COR-L47 (cell line): ENCODE measurements around the gene RTP5.

Source experiments
- DNase-seq: peaks from one replicate; lab custom pipeline; 2025; lab: John Stamatoyannopoulos, UW

Gene RTP5

DNA sequence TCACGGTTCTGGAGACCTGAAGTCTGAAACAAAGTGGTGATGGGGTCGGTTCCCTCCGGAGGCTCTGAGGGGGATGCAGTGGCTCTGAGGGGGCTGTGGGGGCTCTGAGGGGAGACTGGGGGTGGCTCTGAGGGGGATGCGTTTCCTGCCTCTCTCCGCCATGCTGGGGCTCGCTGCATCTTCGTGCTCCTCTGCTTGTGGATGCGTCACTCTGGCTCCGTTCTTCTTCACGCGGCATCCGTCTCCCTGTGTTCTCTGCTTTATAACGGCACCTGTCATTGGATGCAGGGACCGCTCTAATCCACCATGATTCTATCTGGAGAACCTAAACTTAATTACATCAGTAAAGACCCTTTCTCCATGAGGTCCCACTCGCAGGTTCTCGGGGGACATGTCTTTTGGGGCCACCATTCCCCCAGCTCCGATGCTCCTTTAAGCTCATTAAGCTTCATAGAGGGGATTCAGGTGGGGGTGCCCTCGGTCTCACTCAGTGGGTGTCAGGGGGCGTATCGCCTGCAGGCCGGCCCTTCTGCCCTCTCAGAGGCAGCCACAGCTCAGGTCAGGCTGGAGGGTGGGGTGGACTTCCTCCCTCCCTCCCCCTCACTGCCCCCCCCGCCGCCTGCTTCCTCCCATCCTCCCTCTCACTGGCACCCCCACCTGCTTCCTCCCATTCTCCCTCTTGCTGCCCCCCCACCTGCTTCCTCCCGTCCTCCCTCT lies 18.4 kb downstream of the RTP5 start:
- no peak for DNase-seq

GRCh38 chr2:241888641-241889040 lies 19.1 kb downstream of the RTP5 start:
- DNase-seq, result no peak

- no peak for DNase-seq
Measured at GRCh38 chr2:241890524-241891235, 21.2 kb downstream of the RTP5 start.

- DNase-seq, result no peak
Measured at GRCh38 chr2:241891315-241891987, 21.9 kb downstream of the RTP5 start.

DNA sequence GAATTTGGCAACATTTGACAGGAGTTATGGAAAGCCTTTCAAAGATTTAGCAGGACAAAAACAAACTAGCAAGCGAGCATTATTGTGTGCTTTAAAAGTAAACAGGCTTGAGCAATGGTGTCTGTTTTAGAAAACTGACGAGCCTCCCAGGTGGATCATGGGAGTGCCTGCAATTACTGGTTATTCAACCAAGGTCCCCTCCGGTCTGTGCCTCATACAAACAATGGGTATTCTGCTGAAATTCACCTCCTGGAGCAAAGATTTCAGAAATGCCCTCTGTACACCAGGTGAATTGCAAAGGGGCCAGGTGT lies 22.4 kb downstream of the RTP5 start:
- DNase-seq, result peak; percentile 25

DNA sequence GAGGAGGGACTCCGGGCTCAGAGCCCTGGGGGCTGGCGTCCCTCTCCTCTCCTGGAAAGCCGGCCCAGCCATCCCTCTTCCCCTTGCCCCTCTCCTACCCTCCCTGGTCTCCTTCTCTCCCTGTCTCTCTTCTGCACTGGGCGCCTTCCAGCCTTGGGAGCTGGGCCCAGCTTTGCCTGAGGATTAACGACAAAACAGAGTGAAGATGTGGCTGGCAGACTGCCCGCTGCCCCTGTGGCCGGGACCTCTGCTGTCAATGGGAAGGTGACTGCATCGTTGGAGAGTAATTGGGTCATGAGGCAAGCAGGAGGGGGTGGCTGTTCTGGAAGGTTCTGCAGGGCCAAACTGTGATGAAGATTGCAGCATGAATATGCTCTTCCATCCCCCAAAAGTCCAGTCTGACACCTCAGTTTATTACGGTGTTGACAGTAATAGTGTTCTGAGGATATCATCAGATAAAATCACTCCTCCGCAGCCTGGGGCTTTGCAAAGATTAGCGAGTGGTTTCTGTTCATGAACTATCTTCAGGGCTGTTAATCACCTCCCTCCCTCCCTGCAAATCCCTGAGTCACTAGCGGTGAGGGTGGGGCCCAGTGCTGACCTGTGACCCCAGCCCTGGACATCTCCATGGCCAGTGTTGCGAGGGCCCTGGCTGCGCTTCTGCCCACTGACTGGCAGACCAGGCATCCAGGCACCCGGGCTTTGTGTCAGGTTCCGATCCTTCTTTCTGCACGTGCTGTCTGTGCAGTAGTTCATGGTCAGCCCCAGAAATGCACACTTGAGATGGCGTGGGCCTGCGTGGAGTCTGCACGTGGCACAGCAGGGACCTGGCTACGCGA lies 23.0 kb downstream of the RTP5 start:
- peak; percentile 16 for DNase-seq

- no peak for DNase-seq
Measured at GRCh38 chr2:241893265-241893664, 23.7 kb downstream of the RTP5 start.

GRCh38 chr2:241894056-241894641 lies 24.6 kb downstream of the RTP5 start:
- no peak for DNase-seq

DNA sequence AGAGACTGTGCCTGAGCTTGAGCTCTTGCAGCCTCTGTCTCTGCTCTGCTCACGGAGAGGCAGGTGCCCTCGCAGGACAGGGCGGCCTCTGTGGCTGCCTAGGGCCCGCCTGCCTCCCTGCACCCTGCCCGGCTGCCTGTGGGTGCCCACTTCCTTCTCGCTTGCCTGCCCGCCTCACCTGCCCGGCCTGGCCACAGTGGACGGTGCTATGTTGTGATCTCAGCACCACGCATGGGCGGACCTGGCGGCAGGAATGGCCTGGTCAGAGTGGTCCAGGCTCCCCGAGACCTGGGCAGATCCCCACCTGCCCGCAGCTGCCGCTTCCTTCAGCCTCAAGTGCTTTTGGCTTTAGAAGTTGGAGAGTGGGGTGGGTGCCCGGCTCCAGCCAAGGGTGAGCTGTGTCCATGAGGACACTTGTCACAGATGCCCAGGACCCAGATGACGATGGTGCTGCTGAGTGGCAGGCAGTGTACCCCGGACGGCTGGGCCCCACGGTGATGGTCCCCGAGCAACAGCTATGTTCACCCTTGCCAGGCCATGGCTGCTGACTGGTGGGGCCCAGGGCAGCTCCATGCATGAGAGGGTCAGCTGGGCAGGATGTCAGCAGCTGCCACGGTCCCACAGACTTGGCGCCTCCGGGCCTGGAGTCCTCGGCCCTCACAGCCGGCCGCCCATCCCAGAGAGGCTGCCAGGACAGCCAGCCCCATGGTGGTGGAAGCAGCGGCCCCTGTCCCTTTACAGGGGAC lies 25.3 kb downstream of the RTP5 start:
- DNase-seq, result no peak

DNA sequence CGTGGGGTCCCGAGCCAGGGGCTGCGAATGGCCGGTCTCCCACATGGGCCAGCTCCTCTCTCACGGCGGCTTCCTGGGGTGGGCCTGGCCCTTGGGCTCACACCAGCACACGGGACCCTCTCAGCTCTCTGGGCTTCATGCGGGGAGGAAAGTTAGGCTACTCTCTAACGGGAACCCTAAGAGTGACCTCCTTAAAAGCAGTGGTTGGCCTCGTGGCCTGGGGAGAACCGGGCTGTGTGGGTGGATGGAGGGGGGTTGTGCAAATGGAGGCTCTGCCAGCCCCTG lies 25.8 kb downstream of the RTP5 start:
- no peak for DNase-seq

GRCh38 chr2:241895712-241896641 lies 26.4 kb downstream of the RTP5 start:
- no peak for DNase-seq

DNA sequence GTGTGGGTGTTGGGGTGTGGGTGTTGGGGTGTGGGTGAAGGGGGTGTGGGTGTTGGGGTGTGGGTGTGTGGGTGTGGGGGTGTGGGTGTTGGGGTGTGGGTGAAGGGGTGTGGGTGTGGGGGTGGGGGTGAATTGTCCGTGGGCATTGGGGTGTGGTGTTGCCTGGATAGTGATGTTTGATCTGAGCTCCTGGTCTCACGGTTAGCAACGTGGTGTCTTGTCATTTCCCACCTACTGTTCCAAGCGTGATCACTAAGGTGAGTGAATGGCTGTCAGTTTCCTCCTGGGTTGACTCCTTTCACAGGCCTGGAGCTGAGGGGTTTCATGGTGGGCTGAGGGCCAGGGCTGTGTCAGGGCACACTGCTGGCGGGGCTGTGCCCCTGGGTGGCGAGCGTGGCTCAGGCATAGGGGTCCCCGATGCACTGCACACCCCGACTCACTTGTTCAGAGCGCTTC lies 27.2 kb downstream of the RTP5 start:
- no peak for DNase-seq

- DNase-seq, result no peak
Measured at GRCh38 chr2:241897231-241897916, 27.8 kb downstream of the RTP5 start.

DNA sequence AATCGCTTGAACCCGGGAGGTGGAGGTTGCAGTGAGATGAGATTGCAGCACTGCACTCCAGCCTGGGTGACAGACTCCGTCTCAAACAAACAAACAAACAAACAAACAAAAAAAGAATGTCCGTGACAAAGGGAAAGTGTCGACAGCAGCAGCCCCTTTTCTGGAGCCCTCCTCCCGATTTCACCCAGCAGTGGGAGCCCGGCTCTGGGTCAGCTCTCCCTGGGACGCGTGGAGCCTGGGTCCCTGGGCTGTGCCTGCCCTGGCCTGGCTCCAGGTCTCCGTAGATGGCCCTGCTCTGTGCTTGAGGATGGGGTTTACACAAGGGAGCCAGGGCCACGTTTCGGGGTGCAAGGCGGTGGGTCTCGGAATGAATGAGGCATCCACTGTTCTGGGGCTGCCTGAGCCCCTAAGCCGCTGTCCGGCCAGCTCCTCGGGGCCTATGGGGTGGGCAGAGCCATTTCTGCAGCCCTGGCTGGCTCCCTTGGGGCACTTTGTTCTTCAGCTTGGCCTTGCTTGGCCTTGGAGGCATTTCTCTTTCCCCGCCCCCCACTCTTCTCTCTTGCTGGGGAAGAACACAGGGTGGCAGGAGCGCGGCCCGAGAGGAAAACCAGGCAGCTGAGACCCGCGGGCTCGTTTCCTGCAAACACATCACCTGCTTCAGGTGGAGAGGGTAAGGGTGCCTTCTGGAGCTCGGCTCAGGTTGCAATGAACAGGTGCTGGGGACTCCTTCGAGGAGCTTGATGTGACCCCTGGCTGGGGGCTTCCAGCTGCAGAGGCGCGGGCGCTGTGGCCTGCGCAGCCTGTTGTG lies 29.1 kb downstream of the RTP5 start:
- DNase-seq, result no peak

GRCh38 chr2:241900251-241901017 lies 30.9 kb downstream of the RTP5 start:
- DNase-seq, result no peak

DNA sequence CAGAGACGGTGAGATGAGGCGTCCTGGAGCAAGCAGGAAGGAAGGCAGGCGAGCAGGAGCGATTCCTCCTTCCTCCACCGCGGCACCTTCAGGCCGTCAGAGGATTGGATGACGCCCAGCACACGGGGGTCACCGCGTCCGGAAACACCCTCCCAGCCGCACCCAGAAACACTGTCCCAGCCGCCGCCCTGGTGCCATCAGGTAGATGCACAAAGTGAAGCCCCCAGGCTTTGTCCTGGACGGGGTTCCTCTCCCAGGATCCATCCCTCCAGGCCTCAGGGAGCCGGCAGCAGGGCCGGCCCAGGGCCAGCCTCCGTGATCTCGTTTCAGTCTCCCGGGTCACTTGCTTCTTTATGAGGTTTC lies 31.5 kb downstream of the RTP5 start:
- DNase-seq, result no peak

- DNase-seq, result no peak
Measured at GRCh38 chr2:241901500-241902351, 32.2 kb downstream of the RTP5 start.
